Smooth muscle cell of the brain vasculature (primary cell): ENCODE results near the gene MTF2.
"Not testable (repeated sequence)": the region's sequence is repeated elsewhere in the genome, so short reads cannot be mapped to it uniquely, and the experiment has no call there.

Source experiments
- DNase-seq: peaks from one replicate; pipeline ENCODE4 v3.0.0-alpha.2; 2012; ENCODE audit warnings: low read depth, low spot score

MTF2 gene

GRCh38 chr1:93142161-93142560 is 63.1 kb downstream of the MTF2 start:
- DNase-seq: no peak

GRCh38 chr1:93143136-93143535 is 64.1 kb downstream of the MTF2 start:
- DNase-seq: no peak

- DNase-seq: no peak
Observed at GRCh38 chr1:93143769-93144168, 64.7 kb downstream of the MTF2 start.

DNA sequence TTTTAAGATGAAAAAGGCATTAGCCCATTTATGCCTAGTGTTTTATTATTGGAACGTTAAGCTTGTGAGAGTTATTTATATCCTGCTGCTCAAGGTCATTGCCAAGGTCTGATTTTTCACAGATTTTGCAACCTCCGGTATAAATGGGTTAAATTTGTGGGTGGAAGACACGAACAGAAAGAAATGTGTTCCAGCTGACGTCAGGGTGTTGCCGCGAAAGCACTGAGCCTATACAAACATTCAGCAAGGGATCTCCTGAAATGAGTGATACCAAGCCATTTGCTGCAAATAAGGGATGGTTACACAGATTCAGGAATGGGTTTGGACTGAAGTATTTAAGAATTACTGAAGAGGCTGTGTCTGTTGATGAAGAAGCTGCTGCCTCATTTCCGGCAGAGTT is 68.9 kb downstream of the MTF2 start:
- DNase-seq: peak; percentile 3

GRCh38 chr1:93150729-93151128 is 71.6 kb downstream of the MTF2 start:
- no peak for DNase-seq

GRCh38 chr1:93151474-93151873 is 72.4 kb downstream of the MTF2 start:
- DNase-seq: no peak

- no peak for DNase-seq
Observed at GRCh38 chr1:93152835-93153234, 73.8 kb downstream of the MTF2 start.

DNA sequence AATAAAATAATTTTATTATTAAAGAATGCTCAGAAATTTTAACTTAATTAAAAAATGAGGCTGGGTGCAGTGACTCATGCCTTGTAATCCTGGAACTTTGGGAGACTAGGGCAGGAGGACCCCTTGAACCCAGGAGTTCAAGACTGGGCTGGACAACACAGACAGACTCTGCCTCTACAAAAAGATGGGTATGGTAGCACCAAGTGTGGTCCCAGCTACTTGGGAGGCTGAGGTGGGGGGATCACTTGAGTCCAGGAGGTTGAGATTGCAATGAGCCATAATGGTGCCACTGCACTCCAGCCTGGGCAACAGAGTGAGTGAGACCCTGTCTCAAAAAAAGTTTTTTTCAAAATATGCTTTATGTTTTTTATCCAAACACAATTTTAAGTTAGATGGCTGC is 75.8 kb downstream of the MTF2 start:
- no peak for DNase-seq

GRCh38 chr1:93155335-93155734 is 76.3 kb downstream of the MTF2 start:
- DNase-seq: no peak

GRCh38 chr1:93159337-93159736 is 80.3 kb downstream of the MTF2 start:
- no peak for DNase-seq

DNA sequence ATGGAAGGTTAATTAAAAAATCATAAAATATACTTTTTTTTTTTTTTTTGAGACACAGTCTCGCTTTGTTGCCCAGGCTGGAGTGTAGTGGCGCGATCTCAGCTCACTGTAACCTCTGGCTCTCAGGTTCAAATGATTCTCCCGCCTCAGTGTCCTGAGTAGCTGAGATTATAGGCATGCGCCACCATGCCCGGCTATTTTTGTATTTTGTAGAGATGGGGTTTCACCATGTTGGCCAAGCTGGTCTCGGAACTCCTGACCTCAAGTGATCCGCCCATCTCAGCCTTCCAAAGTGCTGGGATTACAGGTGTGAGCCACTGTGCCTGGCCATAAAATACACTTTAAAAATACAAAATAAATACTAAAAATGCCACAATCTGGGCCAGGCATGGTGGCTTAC is 84.2 kb downstream of the MTF2 start:
- DNase-seq: not testable (repeated sequence)

- DNase-seq: no peak
Observed at GRCh38 chr1:93164816-93165215, 85.7 kb downstream of the MTF2 start.

DNA sequence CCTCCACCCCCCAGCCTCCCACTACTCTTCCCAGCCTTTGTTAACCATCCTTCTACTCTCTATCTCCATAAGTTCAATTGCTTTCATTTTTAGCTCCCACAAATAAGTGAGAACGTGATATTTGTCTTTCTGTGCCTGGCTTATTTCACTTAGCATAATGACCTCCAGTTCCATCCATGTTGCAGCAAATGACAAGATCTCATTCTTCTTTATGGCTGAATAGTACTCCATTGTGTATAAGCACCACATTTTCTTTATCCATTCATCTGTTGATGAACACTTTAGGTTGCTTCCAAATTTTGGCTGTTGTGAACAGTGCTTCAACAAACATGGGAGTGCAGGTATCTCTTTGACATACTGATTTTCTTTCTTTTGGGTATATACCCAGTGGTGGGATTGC is 86.8 kb downstream of the MTF2 start:
- not testable (repeated sequence) for DNase-seq

GRCh38 chr1:93167006-93167405 is 87.9 kb downstream of the MTF2 start:
- DNase-seq: no peak

DNA sequence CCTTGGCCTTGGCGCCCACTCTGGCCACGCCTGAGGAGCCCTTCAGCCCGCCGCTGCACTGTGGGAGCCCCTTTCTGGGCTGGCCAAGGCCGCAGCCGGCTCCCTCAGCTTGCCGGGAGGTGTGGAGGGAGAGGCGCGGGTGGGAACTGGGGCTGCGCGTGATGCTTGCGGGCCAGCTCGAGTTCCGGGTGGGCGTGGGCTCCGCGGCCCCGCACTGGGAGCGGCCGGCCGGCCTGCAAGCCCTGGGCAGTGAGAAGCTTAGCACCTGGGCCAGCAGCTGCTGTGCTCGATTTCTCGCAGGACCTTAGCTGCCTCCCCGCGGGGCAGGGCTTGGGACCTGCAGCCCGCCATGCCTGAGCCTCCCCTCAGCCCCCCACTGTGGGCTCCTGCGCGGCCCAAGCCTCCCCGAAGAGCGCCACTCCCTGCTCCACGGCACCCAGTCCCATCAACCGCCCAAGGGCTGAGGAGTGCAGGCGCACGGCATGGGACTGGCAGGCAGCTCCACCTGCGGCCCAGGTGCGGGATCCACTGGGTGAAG is 91.1 kb downstream of the MTF2 start:
- DNase-seq: not testable (repeated sequence)

DNA sequence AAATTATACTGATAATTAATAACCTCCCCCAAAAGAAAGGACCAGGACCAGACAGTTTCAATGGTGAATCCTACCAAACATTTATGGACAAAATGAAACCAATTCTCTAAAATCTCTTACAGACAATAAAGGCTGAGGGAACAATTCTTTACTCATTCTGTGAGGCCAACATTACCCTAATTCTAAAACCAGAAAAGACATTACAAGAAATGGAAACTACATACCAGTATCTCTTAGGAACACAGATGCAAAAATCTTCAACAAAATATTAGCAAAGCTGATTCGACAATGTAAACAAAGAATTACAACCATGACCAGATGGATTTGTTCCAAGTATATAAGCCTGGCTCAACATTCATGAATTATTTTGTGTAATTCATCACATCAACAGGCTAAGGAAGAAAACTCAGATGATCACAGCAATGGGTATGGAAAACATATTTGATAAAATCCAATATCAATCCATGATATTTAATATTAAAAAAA is 92.5 kb downstream of the MTF2 start:
- no peak for DNase-seq

GRCh38 chr1:93172778-93173177 is 93.7 kb downstream of the MTF2 start:
- no peak for DNase-seq

GRCh38 chr1:93174638-93175037 is 95.6 kb downstream of the MTF2 start:
- DNase-seq: not testable (repeated sequence)

- DNase-seq: no peak
Observed at GRCh38 chr1:93177991-93178390, 98.9 kb downstream of the MTF2 start.

DNA sequence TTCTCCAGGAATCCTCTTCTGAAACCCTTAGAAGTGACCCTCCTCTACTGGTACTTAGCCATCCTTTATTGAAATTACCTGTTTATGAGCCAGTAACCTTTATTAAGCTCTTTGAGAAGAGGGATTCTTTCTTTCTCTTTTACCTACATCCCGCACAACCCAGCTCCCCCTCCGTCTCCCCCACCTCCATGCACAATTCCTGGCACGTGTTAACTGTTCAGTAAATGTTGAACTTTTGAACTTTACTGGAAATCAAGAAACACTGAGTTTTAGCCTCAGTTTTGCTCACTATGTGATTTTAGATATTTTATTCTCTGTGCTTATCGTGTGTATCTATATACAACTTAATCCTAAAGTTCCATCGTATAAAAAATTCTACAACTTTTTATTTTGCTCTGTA is 99.3 kb downstream of the MTF2 start:
- no peak for DNase-seq

- DNase-seq: peak; percentile 97
Observed at GRCh38 chr1:93179886-93180722, 101.0 kb downstream of the MTF2 start, which contains the start of gene TMED5. TSS of gene TMED5 (minus strand) at chr1:93180413. CDS start at chr1:93180242, 171 bp downstream.

DNA sequence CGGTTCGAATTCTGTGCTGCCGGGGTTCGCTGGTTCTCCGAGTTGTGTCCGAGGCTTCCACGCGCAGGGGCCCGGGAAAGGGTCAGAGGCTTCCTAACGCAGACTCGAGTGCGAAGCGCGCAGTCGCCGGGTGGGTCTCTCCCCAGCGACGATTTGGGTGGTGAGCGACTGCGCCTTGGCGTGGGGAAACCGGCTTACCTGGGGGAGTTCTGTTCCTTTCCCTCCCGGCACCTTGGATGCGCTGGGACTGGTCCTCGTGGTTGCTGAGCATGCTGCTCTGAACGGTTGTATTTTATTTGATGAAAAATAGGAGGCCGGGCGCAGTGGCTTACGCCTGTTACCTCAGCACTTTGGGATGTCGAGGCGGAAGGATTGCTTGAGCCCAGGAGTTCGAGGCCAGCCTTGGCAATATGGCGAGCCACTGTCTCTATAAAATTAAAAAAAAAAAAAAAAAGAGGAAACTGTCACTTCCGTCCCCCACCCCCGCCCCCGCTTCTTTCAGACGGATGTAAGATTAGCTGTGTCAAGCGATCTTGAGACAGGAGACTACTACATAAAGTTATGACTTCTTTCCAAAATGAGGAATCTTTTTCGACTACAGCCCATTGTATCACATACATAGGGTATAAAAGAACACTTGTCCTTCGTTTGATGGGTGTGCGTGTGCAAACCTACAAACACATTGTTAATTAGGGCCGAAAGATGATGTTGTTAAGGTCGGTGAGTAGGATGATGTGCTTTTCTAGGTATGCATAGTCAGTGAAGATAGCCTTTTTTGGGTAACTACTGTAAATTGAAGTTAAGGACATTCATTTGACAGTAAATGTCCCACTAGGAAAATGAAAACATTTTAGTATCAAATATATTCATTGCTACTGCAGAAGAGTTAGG is 101.9 kb downstream of the MTF2 start, which contains the start of gene CCDC18:
Gene CCDC18 (plus strand): TSS at position 2 of the 891 bp plus-strand sequence. CDS start 2,638 bp downstream, outside the sequence.
- no peak for DNase-seq
